ENCODE results near the gene MMP28. TPM values are rescaled to one million over a fixed set of nuclear protein-coding genes. Genes with fewer than 3 reads are reported as not detected.
A peak's percentile ranks its signal among the peaks of the same experiment; 100 is the strongest.

MMP28 gene, protein sequence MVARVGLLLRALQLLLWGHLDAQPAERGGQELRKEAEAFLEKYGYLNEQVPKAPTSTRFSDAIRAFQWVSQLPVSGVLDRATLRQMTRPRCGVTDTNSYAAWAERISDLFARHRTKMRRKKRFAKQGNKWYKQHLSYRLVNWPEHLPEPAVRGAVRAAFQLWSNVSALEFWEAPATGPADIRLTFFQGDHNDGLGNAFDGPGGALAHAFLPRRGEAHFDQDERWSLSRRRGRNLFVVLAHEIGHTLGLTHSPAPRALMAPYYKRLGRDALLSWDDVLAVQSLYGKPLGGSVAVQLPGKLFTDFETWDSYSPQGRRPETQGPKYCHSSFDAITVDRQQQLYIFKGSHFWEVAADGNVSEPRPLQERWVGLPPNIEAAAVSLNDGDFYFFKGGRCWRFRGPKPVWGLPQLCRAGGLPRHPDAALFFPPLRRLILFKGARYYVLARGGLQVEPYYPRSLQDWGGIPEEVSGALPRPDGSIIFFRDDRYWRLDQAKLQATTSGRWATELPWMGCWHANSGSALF
- total RNA-seq = 10 to 100 TPM in 2 of 3 donors, 1 to 10 TPM in 1; 5.6 to 25.6 (median 12.3) TPM

DNA sequence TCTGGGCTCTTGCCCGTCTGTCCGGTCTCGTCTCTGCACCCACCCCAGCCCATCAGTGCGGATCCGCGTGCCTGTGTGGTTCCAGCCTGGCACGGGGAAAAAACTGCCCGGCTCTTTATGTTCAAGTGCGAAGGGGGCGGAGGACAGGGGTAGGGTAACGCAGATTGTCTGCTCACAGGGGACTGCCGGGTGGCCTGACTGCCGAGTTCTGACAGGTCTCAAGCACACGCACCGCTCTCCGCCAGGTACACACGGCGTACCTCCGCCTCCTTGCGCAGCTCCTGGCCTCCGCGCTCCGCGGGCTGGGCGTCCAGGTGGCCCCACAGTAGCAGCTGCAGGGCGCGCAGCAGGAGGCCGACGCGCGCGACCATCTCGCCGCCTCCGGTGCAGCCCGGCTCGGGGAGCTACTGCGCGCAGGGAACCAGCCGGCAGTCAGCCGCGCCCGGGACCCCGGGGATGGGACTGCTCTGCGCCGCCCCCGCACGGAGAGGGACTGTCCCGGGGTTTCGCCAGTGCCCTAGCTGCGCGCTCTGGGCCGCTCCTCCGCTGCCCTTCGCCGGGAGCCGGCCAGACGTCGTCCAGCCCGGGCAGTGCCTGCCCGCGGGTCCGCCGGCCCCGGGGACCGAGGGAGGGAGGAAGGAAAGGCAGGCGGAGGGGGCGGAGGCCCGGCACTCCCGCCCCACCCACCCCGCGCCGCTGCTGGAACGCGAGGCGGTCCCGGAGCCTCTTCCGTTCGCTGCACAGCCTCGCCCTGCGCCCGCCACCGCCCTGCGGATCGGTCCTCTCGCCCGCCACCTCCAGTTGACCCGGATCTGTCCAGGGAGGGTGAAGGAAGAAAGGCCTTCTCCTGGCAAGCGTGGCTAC, at the start of gene MMP28:
Gene MMP28 (minus strand): TSS at position 635 of the 864 bp plus-strand sequence. CDS start 264 bp downstream, at position 371.
- intact Hi-C loops (cut with DNase I; ENCODE audit: low total_unique reads) = no loop called here
- Histone ChIP-seq H3K4me3 (peak within 1 kb of the TSS; percentile 57 to 73 (median 64)), H3K4me1 (peaks cover 1 to 6% of the 10 kb centered on the region in 2 donors), H3K27ac (no peak within 1 kb of the TSS), H3K9me3 (no peaks in the 10 kb centered on the region), H3K36me3 (no peaks in the 10 kb centered on the region), H3K27me3 (peaks cover 0 to 7% of the 10 kb centered on the region in 2 donors)
- DNase-seq (ENCODE audit: low spot score in 2 of 2) = no peak
- TF ChIP-seq CTCF (IDR thresholded peaks at IDR 0.05) = no peak
- TF ChIP-seq POLR2A (IDR thresholded peaks at IDR 0.05) = no peak
- no peak for TF ChIP-seq POLR2AphosphoS5 (IDR thresholded peaks at IDR 0.05)

DNA sequence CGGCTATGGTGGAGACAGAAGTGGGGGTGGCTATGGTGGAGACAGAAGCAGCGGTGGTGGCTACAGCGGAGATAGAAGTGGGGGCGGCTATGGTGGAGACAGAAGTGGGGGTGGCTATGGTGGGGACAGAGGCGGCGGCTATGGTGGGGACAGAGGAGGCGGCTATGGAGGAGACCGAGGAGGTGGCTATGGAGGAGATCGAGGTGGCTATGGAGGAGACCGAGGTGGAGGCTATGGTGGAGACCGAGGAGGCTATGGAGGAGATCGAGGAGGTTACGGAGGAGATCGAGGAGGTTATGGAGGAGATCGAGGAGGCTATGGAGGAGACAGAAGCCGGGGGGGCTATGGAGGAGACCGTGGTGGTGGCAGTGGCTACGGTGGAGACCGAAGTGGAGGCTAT, 49.1 kb upstream of the MMP28 start:
- no peaks in the 10 kb centered on the region for H3K36me3 ChIP-seq
- intact Hi-C loops (cut with DNase I; ENCODE audit: low total_unique reads) = no loop called here

GRCh38 chr17:35843698-35844097, 48.3 kb upstream of the MMP28 start:
- Histone ChIP-seq H3K9me3 (no peaks in the 10 kb centered on the region), H3K27ac (no peak overlapping the region), H3K36me3 (no peaks in the 10 kb centered on the region), H3K4me3 (no peak overlapping the region), H3K27me3 (no peaks in the 10 kb centered on the region), H3K4me1 (no peaks in the 10 kb centered on the region)
- no peak for DNase-seq (ENCODE audit: low spot score in 2 of 2)
- intact Hi-C loops (cut with DNase I; ENCODE audit: low total_unique reads) = no loop called here
- no peak for TF ChIP-seq POLR2A (IDR thresholded peaks at IDR 0.05)
- TF ChIP-seq CTCF (IDR thresholded peaks at IDR 0.05) = no peak
- TF ChIP-seq POLR2AphosphoS5 (IDR thresholded peaks at IDR 0.05) = no peak

More for the DNA sequence above, 49.1 kb upstream of the MMP28 start:
- no peaks in the 10 kb centered on the region for H3K27me3 ChIP-seq
- no peak overlapping the region for H3K27ac ChIP-seq
- TF ChIP-seq POLR2A (IDR thresholded peaks at IDR 0.05) (no peak), POLR2AphosphoS5 (IDR thresholded peaks at IDR 0.05) (no peak), CTCF (IDR thresholded peaks at IDR 0.05) (no peak)
- H3K4me1 ChIP-seq = no peaks in the 10 kb centered on the region
- no peak overlapping the region for H3K4me3 ChIP-seq
- H3K9me3 ChIP-seq = no peaks in the 10 kb centered on the region
- no peak for DNase-seq (ENCODE audit: low spot score in 2 of 2)

GRCh38 chr17:35842239-35842638, 46.8 kb upstream of the MMP28 start:
- no peak for TF ChIP-seq POLR2AphosphoS5 (IDR thresholded peaks at IDR 0.05)
- no peak for TF ChIP-seq CTCF (IDR thresholded peaks at IDR 0.05)
- no peak for TF ChIP-seq POLR2A (IDR thresholded peaks at IDR 0.05)
- intact Hi-C loops (cut with DNase I; ENCODE audit: low total_unique reads) = no loop called here
- no peaks in the 10 kb centered on the region for H3K36me3 ChIP-seq

More at GRCh38 chr17:35842239-35842638, 46.8 kb upstream of the MMP28 start:
- no peak for DNase-seq (ENCODE audit: low spot score in 2 of 2)
- Histone ChIP-seq H3K9me3 (no peaks in the 10 kb centered on the region), H3K27me3 (no peaks in the 10 kb centered on the region), H3K27ac (no peak overlapping the region), H3K4me3 (no peak overlapping the region), H3K4me1 (no peaks in the 10 kb centered on the region)

All from breast epithelium (tissue), 4 donors.